HFF-Myc (cell line): ENCODE data around the gene SELENOM.
"Not testable (repeated sequence)": the region's sequence is repeated elsewhere in the genome, so short reads cannot be mapped to it uniquely, and the experiment has no call there.

Source experiments
- DNase-seq: peaks from one replicate; pipeline ENCODE4 v3.0.0-alpha.2; 2011; ENCODE audit warnings: low read depth; ENCODE audit errors: extremely low read depth
- H3K4me3 ChIP-seq: replicated peaks from 2 replicates; pipeline ENCODE4 v1.5.1; 2011; ENCODE audit warnings: low read depth, mild to moderate bottlenecking, control low read depth, low read length
- CTCF ChIP-seq: IDR thresholded peaks from 2 replicates; pipeline ENCODE4 v1.5.1; 2012; ENCODE audit warnings: mild to moderate bottlenecking, low read depth, low read length, control low read depth; ENCODE audit errors: missing control alignments

SELENOM gene

GRCh38 chr22:31080848-31081649 lies 26.3 kb downstream of the SELENOM start, which contains the start of gene SMTN:
Gene SMTN (plus strand): TSS chr22:31081318. CDS start chr22:31083259, 1,941 bp downstream.
- no peak for TF ChIP-seq CTCF
- peak; percentile 51 for DNase-seq
- H3K4me3 ChIP-seq: peak within 1 kb of the TSS; percentile 72

GRCh38 chr22:31080164-31080847 lies 27.1 kb downstream of the SELENOM start:
- no peak for TF ChIP-seq CTCF

GRCh38 chr22:31079095-31079642 lies 28.2 kb downstream of the SELENOM start:
- no peak for TF ChIP-seq CTCF
- DNase-seq: no peak
- H3K4me3 ChIP-seq: no peak overlapping the region

More at GRCh38 chr22:31080164-31080847, 27.1 kb downstream of the SELENOM start:
- no peak for DNase-seq
- H3K4me3 ChIP-seq: peak overlapping the region; percentile 72

- DNase-seq: not testable (repeated sequence)
Measured at GRCh38 chr22:31078389-31078788, 29.0 kb downstream of the SELENOM start.

GRCh38 chr22:31077681-31078080 lies 29.7 kb downstream of the SELENOM start:
- TF ChIP-seq CTCF: no peak
- no peak overlapping the region for H3K4me3 ChIP-seq
- DNase-seq: no peak

More at GRCh38 chr22:31078389-31078788, 29.0 kb downstream of the SELENOM start:
- not testable (repeated sequence) for H3K4me3 ChIP-seq

- TF ChIP-seq CTCF: no peak
- H3K4me3 ChIP-seq: no peak overlapping the region
- DNase-seq: no peak
Measured at GRCh38 chr22:31075961-31076360, 31.4 kb downstream of the SELENOM start.

GRCh38 chr22:31073545-31074145 lies 33.7 kb downstream of the SELENOM start:
- not testable (repeated sequence) for DNase-seq, H3K4me3 ChIP-seq

GRCh38 chr22:31073125-31073524 lies 34.2 kb downstream of the SELENOM start:
- H3K4me3 ChIP-seq, DNase-seq: not testable (repeated sequence)

GRCh38 chr22:31069691-31070314 lies 37.6 kb downstream of the SELENOM start:
- DNase-seq, H3K4me3 ChIP-seq: not testable (repeated sequence)
